ENCODE data around the gene TMEM61.

Gene TMEM61

DNA sequence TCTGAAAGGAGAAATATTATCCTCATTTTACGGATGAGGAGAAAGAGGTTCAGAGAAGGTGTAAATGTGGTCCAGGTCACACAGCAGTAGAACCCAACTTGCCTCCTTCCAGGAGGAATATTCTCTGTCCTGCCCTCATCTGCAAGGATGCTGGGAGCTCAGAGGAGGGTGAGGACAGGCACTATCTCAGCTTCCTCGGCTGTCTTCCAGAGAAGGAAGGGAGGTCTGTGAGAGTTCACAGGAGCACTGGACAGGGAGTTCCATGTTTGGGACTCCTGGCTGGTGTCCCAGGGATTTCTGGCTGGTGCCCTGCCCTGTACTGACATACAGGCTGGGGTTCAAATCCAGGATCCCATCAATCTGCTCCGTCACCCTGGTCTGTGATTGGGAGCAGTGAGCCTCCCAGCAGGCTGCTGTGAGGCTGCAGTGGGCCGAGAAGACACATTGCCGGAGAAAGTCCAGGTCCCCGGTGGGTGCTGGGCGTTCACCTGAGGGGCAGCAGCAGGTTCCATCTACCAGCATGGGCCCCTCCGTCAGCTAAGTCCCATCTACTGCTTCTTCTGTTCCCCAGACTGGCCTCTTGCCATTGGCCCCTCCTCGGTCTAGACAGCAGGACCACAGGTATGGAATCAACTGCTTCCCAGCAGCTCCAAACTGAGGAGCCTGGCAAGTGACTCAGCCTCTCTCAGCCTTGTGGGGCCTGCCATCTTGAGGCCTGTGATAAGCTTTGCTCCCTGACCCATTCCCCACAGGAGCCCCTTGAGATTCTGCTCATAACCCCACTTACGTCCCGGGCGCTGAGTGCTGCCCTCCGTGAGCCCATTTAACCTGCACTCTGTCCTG, 9.8 kb downstream of the TMEM61 start:
- no peaks in the 10 kb centered on the region for H3K36me3 ChIP-seq (ENCODE audit: insufficient read depth, low read length)
- no peaks in the 10 kb centered on the region for H3K9me3 ChIP-seq (ENCODE audit: insufficient read depth, low read depth, low read length)
- no peak overlapping the region for H3K4me2 ChIP-seq (ENCODE audit: low read depth, low read length, poor library complexity, severe bottlenecking)
- H4K20me1 ChIP-seq (ENCODE audit: insufficient read depth, low read length, poor library complexity, severe bottlenecking), result no peaks in the 10 kb centered on the region
- H3K27me3 ChIP-seq (ENCODE audit: insufficient read depth, low read length, poor library complexity, severe bottlenecking), result no peaks in the 10 kb centered on the region
- H3K9me2 ChIP-seq (replicated peaks; ENCODE audit: low read depth, low read length), result no peaks in the 10 kb centered on the region
- no peak overlapping the region for H3K4me3 ChIP-seq (ENCODE audit: low read length, poor library complexity, severe bottlenecking)
- TF ChIP-seq, protein P1, sequence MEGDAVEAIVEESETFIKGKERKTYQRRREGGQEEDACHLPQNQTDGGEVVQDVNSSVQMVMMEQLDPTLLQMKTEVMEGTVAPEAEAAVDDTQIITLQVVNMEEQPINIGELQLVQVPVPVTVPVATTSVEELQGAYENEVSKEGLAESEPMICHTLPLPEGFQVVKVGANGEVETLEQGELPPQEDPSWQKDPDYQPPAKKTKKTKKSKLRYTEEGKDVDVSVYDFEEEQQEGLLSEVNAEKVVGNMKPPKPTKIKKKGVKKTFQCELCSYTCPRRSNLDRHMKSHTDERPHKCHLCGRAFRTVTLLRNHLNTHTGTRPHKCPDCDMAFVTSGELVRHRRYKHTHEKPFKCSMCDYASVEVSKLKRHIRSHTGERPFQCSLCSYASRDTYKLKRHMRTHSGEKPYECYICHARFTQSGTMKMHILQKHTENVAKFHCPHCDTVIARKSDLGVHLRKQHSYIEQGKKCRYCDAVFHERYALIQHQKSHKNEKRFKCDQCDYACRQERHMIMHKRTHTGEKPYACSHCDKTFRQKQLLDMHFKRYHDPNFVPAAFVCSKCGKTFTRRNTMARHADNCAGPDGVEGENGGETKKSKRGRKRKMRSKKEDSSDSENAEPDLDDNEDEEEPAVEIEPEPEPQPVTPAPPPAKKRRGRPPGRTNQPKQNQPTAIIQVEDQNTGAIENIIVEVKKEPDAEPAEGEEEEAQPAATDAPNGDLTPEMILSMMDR (conservative IDR thresholded peaks at IDR 0.05; ENCODE audit: low read length), result no peak
- no peak for TF ChIP-seq EZH2phosphoT487 (IDR thresholded peaks at IDR 0.05; ENCODE audit: borderline replicate concordance)
- no peaks in the 10 kb centered on the region for H3K4me1 ChIP-seq (ENCODE audit: insufficient read depth, low read length, poor library complexity, severe bottlenecking)
- H3K79me2 ChIP-seq (ENCODE audit: insufficient read depth, low read length), result no peaks in the 10 kb centered on the region
- H3K9ac ChIP-seq (ENCODE audit: low read depth, low read length, poor library complexity, severe bottlenecking), result no peak overlapping the region
- no peak overlapping the region for H2AFZ ChIP-seq (ENCODE audit: low read length)
- no peaks in the 10 kb centered on the region for H3F3A ChIP-seq (ENCODE audit: low read depth)

DNA sequence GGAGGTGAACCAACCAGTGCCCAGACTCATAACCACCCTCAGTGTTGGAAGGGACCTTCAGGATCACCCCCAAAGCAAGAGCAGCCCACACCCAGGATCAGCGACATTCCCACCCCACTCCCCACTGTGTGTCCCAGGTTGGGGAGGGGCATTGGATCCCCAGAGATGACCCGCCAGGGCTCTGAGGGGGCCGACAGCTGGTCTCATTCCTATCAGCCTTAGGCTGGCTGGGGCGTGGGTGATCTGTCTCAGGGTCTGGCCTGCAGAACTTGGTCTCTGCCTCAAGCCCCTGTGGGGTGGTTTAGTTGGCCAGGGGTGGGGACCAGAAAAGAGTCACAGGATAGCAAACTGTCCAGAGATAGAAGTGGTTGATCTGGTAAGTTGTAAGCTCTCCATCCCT, 10.5 kb downstream of the TMEM61 start:
- Histone ChIP-seq H3K27me3 (ENCODE audit: insufficient read depth, low read length, poor library complexity, severe bottlenecking) (no peaks in the 10 kb centered on the region), H3K9me3 (ENCODE audit: insufficient read depth, low read depth, low read length) (no peaks in the 10 kb centered on the region), H3K9me2 (replicated peaks; ENCODE audit: low read depth, low read length) (no peaks in the 10 kb centered on the region), H2AFZ (ENCODE audit: low read length) (no peak overlapping the region), H3K4me2 (ENCODE audit: low read depth, low read length, poor library complexity, severe bottlenecking) (no peak overlapping the region), H3K4me3 (ENCODE audit: low read length, poor library complexity, severe bottlenecking) (no peak overlapping the region), H3K36me3 (ENCODE audit: insufficient read depth, low read length) (no peaks in the 10 kb centered on the region), H4K20me1 (ENCODE audit: insufficient read depth, low read length, poor library complexity, severe bottlenecking) (no peaks in the 10 kb centered on the region), H3K79me2 (ENCODE audit: insufficient read depth, low read length) (no peaks in the 10 kb centered on the region), H3K4me1 (ENCODE audit: insufficient read depth, low read length, poor library complexity, severe bottlenecking) (no peaks in the 10 kb centered on the region), H3K9ac (ENCODE audit: low read depth, low read length, poor library complexity, severe bottlenecking) (no peak overlapping the region), H3F3A (ENCODE audit: low read depth) (no peaks in the 10 kb centered on the region)
- no peak for TF ChIP-seq EZH2phosphoT487 (IDR thresholded peaks at IDR 0.05; ENCODE audit: borderline replicate concordance)
- TF ChIP-seq, protein P1 (conservative IDR thresholded peaks at IDR 0.05; ENCODE audit: low read length), result no peak

DNA sequence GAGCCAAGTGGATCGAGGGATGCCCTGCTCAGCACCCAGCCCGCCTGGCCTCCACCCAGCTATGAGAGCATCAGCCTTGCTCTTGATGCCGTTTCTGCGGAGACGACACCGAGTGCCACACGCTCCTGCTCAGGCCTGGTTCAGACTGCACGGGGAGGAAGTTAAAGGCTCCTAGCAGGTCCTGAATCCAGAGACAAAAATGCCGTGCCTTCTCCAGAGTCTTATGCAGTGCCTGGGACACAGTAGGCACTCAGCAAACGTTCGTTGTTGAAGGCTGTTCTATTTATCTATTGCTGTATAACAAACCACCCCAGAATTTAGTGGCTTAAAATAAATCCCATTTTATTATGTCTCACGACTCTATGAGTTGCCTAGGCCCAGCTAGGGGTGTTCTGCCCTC, 11.5 kb downstream of the TMEM61 start:
- no peaks in the 10 kb centered on the region for H3K27me3 ChIP-seq (ENCODE audit: insufficient read depth, low read length, poor library complexity, severe bottlenecking)
- no peaks in the 10 kb centered on the region for H4K20me1 ChIP-seq (ENCODE audit: insufficient read depth, low read length, poor library complexity, severe bottlenecking)
- H3K36me3 ChIP-seq (ENCODE audit: insufficient read depth, low read length), result no peaks in the 10 kb centered on the region
- H3K4me1 ChIP-seq (ENCODE audit: insufficient read depth, low read length, poor library complexity, severe bottlenecking), result no peaks in the 10 kb centered on the region
- H3K9ac ChIP-seq (ENCODE audit: low read depth, low read length, poor library complexity, severe bottlenecking), result no peak overlapping the region
- H3K4me3 ChIP-seq (ENCODE audit: low read length, poor library complexity, severe bottlenecking), result no peak overlapping the region
- no peaks in the 10 kb centered on the region for H3K9me3 ChIP-seq (ENCODE audit: insufficient read depth, low read depth, low read length)
- H3F3A ChIP-seq (ENCODE audit: low read depth), result no peaks in the 10 kb centered on the region
- H3K79me2 ChIP-seq (ENCODE audit: insufficient read depth, low read length), result no peaks in the 10 kb centered on the region
- no peak for TF ChIP-seq EZH2phosphoT487 (IDR thresholded peaks at IDR 0.05; ENCODE audit: borderline replicate concordance)
- TF ChIP-seq, protein P1 (conservative IDR thresholded peaks at IDR 0.05; ENCODE audit: low read length), result no peak
- H3K4me2 ChIP-seq (ENCODE audit: low read depth, low read length, poor library complexity, severe bottlenecking), result no peak overlapping the region
- H3K9me2 ChIP-seq (replicated peaks; ENCODE audit: low read depth, low read length), result no peaks in the 10 kb centered on the region
- no peak overlapping the region for H2AFZ ChIP-seq (ENCODE audit: low read length)
